Endodermal cell (in vitro differentiated cells): ENCODE measurements around the gene OR2T11. TPM values are rescaled to one million over a fixed set of nuclear protein-coding genes. Genes with fewer than 3 reads are reported as not detected.

ENCODE experiments used
- DNase-seq: peaks from one replicate; pipeline ENCODE4 v3.0.0-alpha.2; 2017
- H3K27ac ChIP-seq: 2 replicates; pipeline ENCODE4 v1.5.1; 2013; ENCODE audit warnings: mild to moderate bottlenecking, low read depth, low read length, moderate library complexity
- H3K27me3 ChIP-seq: 2 replicates; pipeline ENCODE4 v1.6.1; 2013; ENCODE audit warnings: mild to moderate bottlenecking, low read length, moderate library complexity; ENCODE audit not compliant: insufficient read depth, control insufficient read depth, poor library complexity, severe bottlenecking
- H3K36me3 ChIP-seq: 2 replicates; pipeline ENCODE4 v1.7.0; 2013; ENCODE audit warnings: mild to moderate bottlenecking, low read length, moderate library complexity; ENCODE audit not compliant: control insufficient read depth, insufficient read depth
- H3K4me1 ChIP-seq: one replicate; pipeline ENCODE4 v1.7.0; 2013; ENCODE audit warnings: low read length; ENCODE audit not compliant: control insufficient read depth, insufficient read depth
- H3K4me3 ChIP-seq: 2 replicates; pipeline ENCODE4 v1.5.1; 2013; ENCODE audit warnings: mild to moderate bottlenecking, low read length, moderate library complexity
- H3K9ac ChIP-seq: 2 replicates; pipeline ENCODE4 v1.6.1; 2013; ENCODE audit warnings: mild to moderate bottlenecking, low read length, moderate library complexity; ENCODE audit not compliant: poor library complexity, severe bottlenecking; ENCODE audit errors: extremely low read depth
- H3K9me3 ChIP-seq: 2 replicates; pipeline ENCODE4 v1.6.1; 2013; ENCODE audit warnings: mild to moderate bottlenecking, low read length, moderate library complexity; ENCODE audit not compliant: control insufficient read depth
- H3K27ac Mint-ChIP-seq: 2 replicates; pipeline ENCODE4 v1.8.0; 2020; ENCODE audit warnings: mixed read lengths
- H3K27me3 Mint-ChIP-seq: 2 replicates; pipeline ENCODE4 v1.8.0; 2021; ENCODE audit warnings: mild to moderate bottlenecking, mixed read lengths; ENCODE audit not compliant: insufficient read depth
- H3K36me3 Mint-ChIP-seq: 2 replicates; pipeline ENCODE4 v1.8.0; 2020; ENCODE audit warnings: low read depth, mixed read lengths
- H3K4me1 Mint-ChIP-seq: 2 replicates; pipeline ENCODE4 v1.8.0; 2020; ENCODE audit warnings: mixed read lengths
- H3K4me3 Mint-ChIP-seq: 2 replicates; pipeline ENCODE4 v1.8.0; 2020; ENCODE audit warnings: mild to moderate bottlenecking, moderate library complexity, mixed read lengths
- H3K9me3 Mint-ChIP-seq: 2 replicates; pipeline ENCODE4 v1.8.0; 2020; ENCODE audit warnings: mild to moderate bottlenecking, mixed read lengths
- CTCF ChIP-seq: fragments of 200-600 bp; sonication (generic); conservative IDR thresholded peaks from 2 replicates; pipeline ENCODE4 v1.5.0; 2021; ENCODE audit warnings: antibody characterized with exemption, mild to moderate bottlenecking
- WGBS, 2 experiments: methylation state at CpG; one replicate each; pipeline versions ENCODE4 v1.1.5 to v1.1.7; 2013; ENCODE audit warnings: missing lambda C conversion rate in 2 of 2, mixed read lengths in 1 of 2; ENCODE audit not compliant: insufficient coverage in 1 of 2, insufficient read length in 1 of 2; 5-methylcytosine and 5-hydroxymethylcytosine counted together
- total RNA-seq, 2 donors: library from RNA; stranded (reverse); fragmentation: NEBNext Ultra II Directional in 1 of 2; extraction: Animal tissue kit (Norgen Biotek cat#: 25700) in 1 of 2; gene quantifications; 2 replicates in 1 of 2; 3 replicates in 1 of 2; pipeline ENCODE4 v1.2.1, GENCODE V29; 2021

OR2T11 gene
- total RNA-seq, 2 donors from 2014 or later, result not detected

GRCh38 chr1:248596615-248597014, 38.3 kb downstream of the OR2T11 start:
- no peak for TF ChIP-seq CTCF
- no peaks in the 10 kb centered on the region for H3K36me3 Mint-ChIP-seq
- no peaks in the 10 kb centered on the region for H3K27me3 Mint-ChIP-seq
- no peak for DNase-seq
- 97% methylated on average over 2 of the region's 2 CpGs; no CpG with 5 or more reads in 1 of the 2 experiments for WGBS, 2 experiments
- H3K4me3 Mint-ChIP-seq, result no peak overlapping the region
- no peaks in the 10 kb centered on the region for H3K27me3 ChIP-seq
- H3K9me3 ChIP-seq, result peaks cover 79% of the 10 kb centered on the region
- peaks cover 76% of the 10 kb centered on the region for H3K9me3 Mint-ChIP-seq
- H3K4me1 Mint-ChIP-seq, result no peaks in the 10 kb centered on the region
- H3K36me3 ChIP-seq, result no peaks in the 10 kb centered on the region
- H3K4me3 ChIP-seq, result no peak overlapping the region
- H3K4me1 ChIP-seq, result no peaks in the 10 kb centered on the region
- no peak overlapping the region for H3K27ac ChIP-seq
- no peak overlapping the region for H3K27ac Mint-ChIP-seq
- H3K9ac ChIP-seq, result no peak overlapping the region

GRCh38 chr1:248593226-248593625, 41.7 kb downstream of the OR2T11 start:
- Histone ChIP-seq H3K9ac (no peak overlapping the region), H3K27me3 (no peaks in the 10 kb centered on the region), H3K27ac (no peak overlapping the region), H3K4me3 (no peak overlapping the region), H3K9me3 (peaks cover 88% of the 10 kb centered on the region), H3K36me3 (no peaks in the 10 kb centered on the region), H3K4me1 (no peaks in the 10 kb centered on the region)
- no peak for TF ChIP-seq CTCF
- no peak overlapping the region for H3K4me3 Mint-ChIP-seq
- H3K4me1 Mint-ChIP-seq, result no peaks in the 10 kb centered on the region
- 66 to 68% methylated on average over 5 of the region's 5 CpGs for WGBS, 2 experiments
- DNase-seq, result no peak
- H3K27me3 Mint-ChIP-seq, result no peaks in the 10 kb centered on the region
- H3K27ac Mint-ChIP-seq, result no peak overlapping the region
- H3K9me3 Mint-ChIP-seq, result peaks cover 81% of the 10 kb centered on the region
- H3K36me3 Mint-ChIP-seq, result no peaks in the 10 kb centered on the region

- H3K9me3 Mint-ChIP-seq, result peaks cover 86% of the 10 kb centered on the region
- DNase-seq, result no peak
- 58 to 71% methylated on average over 1 of the region's 1 CpG for WGBS, 2 experiments
Observed at GRCh38 chr1:248592655-248593054, 42.2 kb downstream of the OR2T11 start.

More at GRCh38 chr1:248592655-248593054, 42.2 kb downstream of the OR2T11 start:
- Histone ChIP-seq H3K9ac (no peak overlapping the region), H3K9me3 (peaks cover 90% of the 10 kb centered on the region), H3K27ac (no peak overlapping the region), H3K27me3 (no peaks in the 10 kb centered on the region), H3K4me3 (no peak overlapping the region), H3K4me1 (no peaks in the 10 kb centered on the region), H3K36me3 (no peaks in the 10 kb centered on the region)
- TF ChIP-seq CTCF, result no peak
- no peaks in the 10 kb centered on the region for H3K27me3 Mint-ChIP-seq
- H3K4me3 Mint-ChIP-seq, result no peak overlapping the region
- no peaks in the 10 kb centered on the region for H3K36me3 Mint-ChIP-seq
- no peaks in the 10 kb centered on the region for H3K4me1 Mint-ChIP-seq
- no peak overlapping the region for H3K27ac Mint-ChIP-seq
